NCI-H2196 treated with DMSO at 0.1 percent for 48 hours (cell line): ENCODE data around the gene AHDC1.
A peak's percentile ranks its signal among the peaks of the same experiment; 100 is the strongest.
"Not testable (repeated sequence)": the region's sequence is repeated elsewhere in the genome, so short reads cannot be mapped to it uniquely, and the experiment has no call there.

Source experiments
- DNase-seq: peaks from one replicate; lab custom pipeline; 2025; ENCODE audit not compliant: unreplicated experiment; lab: John Stamatoyannopoulos, UW

The AHDC1 gene

DNA sequence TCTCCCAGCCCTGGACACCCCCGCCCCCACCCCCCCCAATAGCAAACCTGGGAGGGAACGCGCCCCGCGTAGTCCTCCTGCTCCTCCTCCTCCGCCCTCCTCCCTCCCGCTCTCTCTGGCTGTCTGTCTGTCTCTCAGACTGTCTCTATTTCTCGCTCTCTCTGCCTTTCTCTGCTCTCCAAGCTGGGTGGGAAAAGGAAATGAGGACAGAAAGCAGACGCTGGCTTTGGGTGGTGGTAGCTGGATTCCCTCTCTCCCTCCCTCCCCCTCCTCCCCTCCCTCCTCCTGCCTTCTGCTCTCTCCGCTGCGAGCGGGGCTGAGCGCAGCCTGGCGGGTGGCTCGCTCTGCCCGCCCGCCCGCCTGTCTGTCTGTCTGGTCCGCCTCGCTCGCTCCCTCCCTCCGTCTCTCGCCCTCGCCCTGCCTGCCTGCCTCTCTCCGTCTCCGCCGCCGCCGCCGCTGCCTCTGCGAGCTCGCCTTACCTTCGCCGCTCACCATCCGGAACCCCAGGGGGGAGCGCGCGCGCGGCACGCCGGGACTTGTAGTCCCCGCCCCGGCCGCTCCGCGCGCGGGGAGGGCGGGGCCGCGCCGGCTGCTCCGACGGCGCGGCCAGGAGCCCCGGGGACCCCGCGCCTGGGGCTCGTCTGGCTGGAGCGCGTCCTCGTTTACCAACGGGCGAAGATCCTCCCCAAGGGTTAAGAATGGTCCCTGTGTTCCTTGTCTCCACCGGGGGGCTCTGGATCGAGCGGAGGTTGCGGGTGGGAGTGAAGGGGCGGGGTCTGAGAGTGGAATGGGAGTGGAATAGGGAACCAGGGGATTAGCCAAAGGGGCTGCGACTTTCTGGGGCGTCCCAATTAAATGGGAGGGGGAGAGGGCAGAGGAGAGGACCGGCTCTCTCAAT is at the start of gene AHDC1:
TSS of gene AHDC1 (minus strand) at position 464 of the 898 bp plus-strand sequence. CDS start 52,029 bp downstream, outside the sequence.
- DNase-seq, result peak; percentile 66

DNA sequence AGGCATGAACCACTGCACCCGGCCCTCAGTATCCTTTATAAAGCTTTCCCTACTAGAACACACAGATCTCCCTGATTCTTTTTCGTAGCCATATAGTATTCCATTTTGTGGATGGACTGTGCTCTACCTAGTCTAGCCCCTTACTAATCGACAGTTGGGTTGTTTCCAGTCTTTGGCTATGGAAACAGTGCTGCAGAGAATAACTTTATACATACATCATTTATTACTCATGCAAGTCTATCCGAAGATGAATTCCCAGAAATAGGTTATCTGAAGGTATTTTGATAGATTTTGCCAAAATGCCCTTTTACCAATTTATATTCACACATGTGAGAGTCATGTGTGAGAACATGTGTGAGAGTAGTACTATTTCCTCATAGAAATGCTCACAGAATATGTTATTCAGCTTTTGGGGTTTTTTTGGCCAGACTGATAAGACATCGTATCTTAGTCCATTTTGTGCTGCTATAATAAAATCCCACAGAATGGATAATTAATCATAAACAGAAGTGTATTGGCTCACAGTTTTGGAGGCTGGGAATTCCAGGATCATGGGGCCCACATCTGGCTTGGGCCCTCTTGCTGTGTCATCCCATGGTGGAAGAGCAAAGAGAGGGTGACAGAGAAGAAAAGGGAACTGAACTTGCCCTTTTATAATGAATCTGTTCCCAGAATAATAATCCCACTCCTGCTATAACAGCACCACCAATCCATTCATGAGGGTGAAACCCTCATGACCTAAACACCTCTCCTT is 48.3 kb upstream of the AHDC1 start:
- DNase-seq, result no peak

- no peak for DNase-seq
Observed at GRCh38 chr1:27650539-27651175, 46.7 kb upstream of the AHDC1 start.

GRCh38 chr1:27650171-27650538 is 46.2 kb upstream of the AHDC1 start:
- DNase-seq, result no peak

DNA sequence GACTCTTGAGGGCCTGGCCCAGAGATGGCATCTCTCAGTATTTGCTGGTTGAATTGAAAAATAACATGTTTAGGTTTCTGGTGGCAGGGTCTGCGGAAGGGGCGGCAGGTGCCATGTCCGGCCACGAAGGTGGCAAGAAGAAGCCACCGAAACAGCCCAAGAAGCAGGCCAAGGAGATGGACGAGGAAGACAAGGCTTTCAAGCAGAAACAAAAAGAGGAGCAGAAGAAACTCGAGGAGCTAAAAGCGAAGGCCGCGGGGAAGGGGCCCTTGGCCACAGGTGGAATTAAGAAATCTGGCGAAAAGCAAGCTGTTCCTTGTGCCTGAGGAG is 45.3 kb upstream of the AHDC1 start:
- no peak for DNase-seq

GRCh38 chr1:27648602-27649305 is 44.8 kb upstream of the AHDC1 start:
- no peak for DNase-seq

DNA sequence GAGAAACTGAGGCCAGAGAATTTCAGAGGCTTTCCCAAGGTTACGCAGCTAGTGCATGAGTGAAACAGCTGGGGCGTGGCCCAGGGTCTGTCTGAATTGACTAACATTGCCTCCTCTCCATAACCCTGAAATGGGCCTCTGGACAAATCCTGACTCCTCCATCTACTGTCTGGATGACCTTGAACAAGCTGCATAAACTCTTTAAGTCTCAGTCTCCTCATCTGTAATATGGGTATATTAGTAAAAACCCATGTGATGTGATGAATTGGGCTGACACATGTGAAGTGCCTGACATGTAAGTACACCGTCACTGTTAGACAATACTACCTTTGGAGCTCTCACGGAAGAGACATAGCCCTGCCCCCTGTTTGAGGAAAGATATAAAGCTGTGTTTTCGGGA is 43.4 kb upstream of the AHDC1 start:
- DNase-seq, result no peak

DNA sequence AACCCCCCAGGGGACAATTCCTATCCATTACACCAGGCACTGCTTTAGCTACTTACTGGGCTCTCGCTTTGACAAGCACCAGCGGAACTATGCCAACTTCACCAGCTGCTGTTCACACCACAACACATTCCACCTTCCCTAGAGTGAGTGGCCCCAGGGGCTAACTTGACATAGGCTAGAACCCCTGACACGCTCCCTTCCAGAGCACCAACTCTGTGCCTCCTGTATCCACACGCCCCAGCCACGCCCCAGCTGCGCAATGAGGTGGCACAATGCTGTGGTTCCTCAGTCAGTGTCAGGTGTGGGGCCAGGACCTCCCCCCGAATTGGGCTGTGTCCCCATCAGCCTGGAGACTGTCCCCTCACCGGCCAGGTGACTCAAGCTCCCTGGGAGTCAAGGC is 42.7 kb upstream of the AHDC1 start:
- no peak for DNase-seq

DNA sequence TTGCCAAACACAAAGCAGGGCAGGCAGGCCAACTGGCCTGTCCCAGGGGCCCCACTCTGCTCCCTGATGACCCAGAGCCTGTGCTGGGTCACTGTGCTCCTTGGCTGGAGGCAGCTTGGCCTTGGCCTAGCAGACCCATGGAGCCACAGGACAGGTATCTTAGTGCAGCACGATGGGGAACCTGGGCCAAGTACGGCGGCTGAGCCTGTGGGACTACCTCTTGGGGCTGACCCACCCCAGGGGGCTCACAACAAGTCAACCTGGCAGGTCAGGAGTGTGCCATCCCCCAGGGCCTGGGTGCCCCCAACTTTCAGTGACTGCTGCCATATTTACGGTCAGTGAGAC is 41.1 kb upstream of the AHDC1 start:
- DNase-seq, result no peak

GRCh38 chr1:27644369-27645070 is 40.6 kb upstream of the AHDC1 start:
- no peak for DNase-seq

GRCh38 chr1:27643600-27644368 is 39.8 kb upstream of the AHDC1 start:
- no peak for DNase-seq

- DNase-seq, result not testable (repeated sequence)
Observed at GRCh38 chr1:27640514-27640913, 36.6 kb upstream of the AHDC1 start.

DNA sequence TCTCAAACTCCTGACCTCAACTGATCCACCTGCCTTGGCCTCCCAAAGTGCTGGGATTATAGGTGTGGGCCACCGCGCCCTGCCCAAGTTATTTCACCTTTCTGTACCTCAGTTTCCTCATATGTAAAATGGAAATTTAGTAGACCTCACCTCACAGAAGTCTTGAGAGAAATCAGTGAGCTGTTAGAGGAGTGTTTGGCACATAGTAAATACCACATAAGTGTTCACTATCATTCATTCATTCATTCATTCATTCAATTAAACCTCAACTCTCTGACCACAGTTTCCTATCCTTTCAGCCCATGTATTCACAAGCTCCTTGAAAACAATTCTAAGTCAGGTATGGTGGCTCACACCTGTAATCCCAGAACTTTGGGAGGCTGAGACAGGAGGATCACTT is 34.9 kb upstream of the AHDC1 start:
- no peak for DNase-seq

DNA sequence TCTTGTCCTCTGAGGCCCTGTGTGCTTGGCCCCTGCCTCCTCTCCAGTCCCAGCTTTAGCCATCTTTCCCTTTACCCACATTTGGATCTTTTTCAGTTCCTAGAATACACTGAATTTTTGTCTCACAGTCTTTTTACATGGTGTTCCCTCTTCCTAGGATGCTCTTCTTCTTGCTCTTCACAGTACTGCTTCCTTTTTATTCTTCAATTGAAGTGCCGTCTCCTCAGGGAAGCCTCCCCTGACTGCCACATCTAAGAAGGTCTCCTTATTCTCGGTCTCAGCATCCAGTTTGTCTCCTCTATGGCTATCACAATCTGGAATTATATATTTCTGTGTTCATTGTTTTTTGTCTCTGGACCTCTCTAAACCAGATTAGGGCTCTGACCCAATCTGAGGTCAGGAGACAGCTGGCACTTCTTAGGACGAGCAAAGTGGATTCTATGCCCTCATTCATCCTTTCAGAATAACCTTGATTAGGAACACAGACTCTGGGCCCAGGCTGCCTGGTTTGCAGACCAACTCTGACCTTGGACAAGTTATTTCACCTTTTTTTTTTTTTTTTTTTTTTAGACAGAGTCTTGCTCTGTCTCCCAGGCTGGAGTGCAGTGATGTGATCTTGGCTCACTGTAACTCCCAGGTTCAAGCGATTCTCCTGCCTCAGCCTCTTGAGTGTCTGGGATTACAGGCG is 34.2 kb upstream of the AHDC1 start:
- DNase-seq, result no peak

GRCh38 chr1:27635396-27636142 is 31.6 kb upstream of the AHDC1 start:
- no peak for DNase-seq

DNA sequence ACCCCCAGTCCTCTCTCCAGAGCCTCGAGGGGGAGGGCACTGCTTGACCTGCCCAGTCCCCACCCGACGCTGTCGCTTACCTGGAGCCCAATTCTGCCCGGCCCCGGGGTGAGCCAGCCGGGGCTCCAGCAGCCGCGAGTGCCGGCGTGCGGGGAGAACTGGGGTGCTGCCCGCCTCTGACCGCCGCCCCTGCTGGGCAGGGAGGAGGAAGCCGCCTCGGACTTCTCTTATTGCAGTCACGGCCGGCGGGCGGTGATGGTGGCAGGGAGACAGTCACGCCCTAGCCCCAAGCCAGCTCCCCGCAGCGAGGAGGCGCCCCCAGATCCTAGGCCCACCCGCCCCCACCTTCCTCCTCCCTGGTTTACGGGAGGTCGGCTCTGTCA is 31.0 kb upstream of the AHDC1 start, which contains the start of gene FGR:
TSS of gene FGR (minus strand) at position 201 of the 383 bp plus-strand sequence. CDS start 11,269 bp downstream, outside the sequence.
- DNase-seq, result no peak

- DNase-seq, result no peak
Observed at GRCh38 chr1:27634177-27634984, 30.4 kb upstream of the AHDC1 start.
